Activated T-cell treated with anti-CD3 and anti-CD28 coated beads for 24 hours (primary cell): ENCODE measurements around the gene MYH10.
"Not testable (repeated sequence)": the region's sequence is repeated elsewhere in the genome, so short reads cannot be mapped to it uniquely, and the experiment has no call there.

Source experiments
- DNase-seq: peaks from one replicate; pipeline ENCODE4 v3.0.0-alpha.2; 2020; ENCODE audit warnings: low read depth

MYH10 gene

DNA sequence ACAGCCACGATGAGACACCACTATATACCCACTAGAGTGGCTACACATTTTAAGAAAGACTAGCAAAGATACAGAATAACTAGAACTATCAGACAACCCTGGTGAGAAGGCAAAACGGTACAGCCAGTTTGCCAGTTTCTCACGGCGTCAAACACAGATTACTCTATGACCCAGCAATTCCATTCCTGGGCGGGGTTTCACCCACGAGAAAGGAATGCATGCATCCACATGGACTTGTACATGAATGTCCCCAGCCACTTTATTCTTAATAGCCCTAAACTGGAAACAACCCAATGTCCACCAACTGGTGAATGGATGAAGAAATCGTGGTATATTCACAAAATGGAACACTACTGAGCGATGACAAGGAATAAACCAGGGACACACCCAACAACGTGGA is 74.5 kb downstream of the MYH10 start:
- DNase-seq: no peak

DNA sequence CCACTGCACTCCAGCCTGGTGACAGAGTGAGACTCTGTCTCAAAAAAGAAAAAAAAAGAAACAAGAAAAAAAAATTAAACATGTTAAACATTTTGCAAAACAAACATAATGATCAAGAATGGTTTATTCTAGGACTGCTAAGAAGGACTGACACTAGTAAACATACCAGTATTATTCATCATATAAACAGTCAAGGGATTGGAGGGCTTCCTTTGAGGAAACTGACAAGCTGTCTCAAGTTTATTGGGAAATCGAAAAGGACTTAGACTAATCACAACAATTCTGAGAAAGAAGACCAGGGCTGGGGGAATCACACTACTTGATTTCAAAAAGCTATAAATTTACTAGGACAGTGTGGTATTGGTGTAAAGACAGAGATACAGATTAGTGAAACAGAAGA is 75.5 kb downstream of the MYH10 start:
- no peak for DNase-seq

DNA sequence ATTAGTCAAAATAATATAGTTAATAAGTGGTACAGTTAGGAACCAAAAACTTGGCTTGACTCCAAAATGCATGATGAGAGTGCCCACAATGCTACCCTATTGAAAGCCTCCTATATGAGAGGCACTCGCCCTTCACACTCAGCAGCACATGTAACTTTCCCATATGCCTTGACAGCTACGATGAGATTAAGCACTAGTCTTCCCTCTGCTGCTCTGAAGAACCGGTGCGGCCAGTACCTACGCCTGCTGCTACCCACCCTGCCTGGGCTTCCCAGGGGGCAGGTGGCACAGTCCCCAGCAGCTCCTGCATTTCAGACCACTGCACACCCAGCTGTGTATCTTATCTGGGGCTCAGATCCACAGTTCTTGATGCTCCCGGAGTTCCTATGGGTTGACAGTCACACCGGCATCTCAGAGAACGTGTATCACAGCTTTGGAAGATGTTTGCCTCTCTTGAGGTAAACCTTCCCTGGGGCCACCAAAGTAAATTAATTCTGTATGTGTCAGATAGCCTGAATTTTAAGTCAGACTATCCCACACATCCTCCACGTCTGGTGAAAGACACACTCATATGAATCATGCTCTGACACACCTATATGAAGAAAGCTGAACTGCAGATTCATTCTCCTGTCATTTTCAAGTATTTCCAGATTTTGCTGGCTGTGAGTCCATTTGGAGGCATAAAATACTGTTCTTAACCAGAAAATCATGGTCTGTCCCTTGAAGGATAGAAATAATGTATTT is 77.8 kb downstream of the MYH10 start:
- no peak for DNase-seq

DNA sequence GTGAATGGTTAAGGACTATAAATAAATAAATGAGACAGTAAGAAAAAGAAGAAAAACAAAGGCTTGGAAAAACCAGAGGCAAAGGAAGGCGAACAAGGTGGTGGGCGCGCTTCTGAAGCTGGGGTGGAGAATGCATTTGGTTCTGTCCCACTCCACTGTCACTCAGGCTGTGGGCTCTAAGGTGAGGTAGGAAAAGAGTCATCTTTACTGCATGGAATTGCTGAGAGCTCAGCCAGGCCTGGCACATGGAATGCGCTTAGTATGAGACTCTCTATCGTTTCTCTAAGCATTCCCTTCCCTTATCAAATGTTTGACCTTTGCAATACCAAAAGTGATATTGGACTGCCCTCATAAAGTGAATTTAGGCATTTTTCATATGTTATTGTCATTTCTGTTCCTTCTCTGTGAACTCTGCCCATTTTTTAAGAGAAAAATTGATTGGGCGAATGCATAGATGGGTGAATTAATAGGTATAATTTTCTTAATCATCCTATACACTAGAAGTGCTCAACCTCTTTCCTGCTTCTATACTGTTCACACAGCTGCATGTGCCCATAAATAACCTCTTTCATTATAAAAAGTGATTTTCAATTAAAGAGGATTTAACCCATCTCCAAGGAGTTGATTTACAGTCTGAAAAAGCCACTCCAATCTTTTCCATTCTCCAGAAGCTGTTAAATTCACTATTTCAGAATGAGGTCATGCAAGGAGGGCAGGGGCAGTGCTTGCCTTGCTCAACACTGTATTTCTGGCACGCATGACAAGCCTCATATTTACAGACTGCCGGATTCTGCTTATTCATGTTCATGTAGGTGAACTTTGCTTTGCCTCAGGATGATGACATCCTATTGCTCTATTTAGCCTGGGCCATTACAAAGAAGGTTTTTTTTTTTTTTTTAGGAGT is 87.7 kb downstream of the MYH10 start:
- no peak for DNase-seq

DNA sequence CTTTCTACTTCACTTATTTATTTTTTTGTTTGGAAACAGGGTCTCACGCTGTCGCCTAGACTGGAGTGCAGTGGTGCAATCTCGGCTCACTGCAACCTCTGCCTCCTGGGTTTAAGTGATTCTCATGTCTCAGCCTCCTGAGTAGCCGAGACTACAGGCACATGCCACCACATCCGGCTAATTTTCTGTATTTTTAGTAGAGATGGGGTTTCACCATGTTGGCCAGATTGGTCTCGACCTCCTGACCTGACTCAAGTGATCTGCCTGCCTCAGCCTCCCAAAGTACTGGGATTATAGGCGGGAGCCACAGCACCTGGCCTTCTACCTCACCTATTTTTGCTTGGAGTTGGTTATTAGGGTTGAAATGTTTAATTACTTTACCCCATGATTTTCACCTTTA is 90.5 kb downstream of the MYH10 start:
- DNase-seq: not testable (repeated sequence)

DNA sequence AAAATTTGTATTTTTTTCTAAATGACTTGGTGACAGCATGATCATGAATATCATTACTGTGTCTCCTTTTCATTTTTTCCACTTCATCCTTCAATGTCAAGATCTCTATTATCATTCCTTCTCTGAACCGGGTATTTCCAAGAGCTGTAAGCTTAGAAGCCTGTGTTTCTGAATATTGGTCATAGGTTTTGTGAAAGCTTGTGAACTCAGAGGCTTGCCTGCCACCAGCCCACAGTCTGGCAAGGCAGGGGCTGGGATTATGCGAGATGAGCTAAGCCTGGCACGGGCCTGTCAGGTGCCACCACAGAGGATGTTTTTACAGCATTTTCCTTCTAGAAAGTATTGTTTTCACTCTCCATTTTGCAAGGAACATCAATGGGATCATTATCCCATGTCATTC is 92.8 kb downstream of the MYH10 start:
- DNase-seq: no peak

DNA sequence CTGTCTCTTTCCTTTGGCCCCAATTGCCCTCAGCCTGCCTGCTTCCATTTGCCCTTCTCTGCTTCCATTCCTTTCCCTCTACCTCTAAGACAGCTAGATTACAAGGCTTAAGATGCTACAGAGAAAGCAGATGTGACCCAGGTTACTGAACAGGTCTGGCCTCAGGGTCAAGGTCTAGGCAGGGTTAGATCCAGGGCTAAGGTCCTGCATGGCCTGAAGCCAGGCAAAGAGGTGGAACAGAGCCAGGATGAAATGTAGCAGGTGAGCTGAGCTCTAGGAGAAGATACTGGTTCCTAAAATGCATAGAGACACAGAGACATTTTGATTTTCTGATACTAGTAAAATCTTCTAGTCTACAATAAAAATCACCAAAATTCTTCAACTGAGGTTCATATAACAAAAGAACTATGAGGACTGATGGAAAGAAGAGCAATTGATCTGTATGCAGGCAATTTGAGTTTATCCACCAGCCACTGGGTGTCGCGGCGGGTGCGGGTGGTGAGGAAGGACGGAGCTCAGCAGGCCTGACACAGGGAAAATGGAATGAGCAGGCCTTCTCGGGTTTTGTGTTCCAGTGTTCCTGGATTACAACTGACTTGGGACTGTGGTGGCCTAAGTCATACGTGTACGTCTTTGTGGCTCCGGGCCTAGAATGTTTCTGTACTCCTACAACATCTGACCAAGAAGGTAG is 95.9 kb downstream of the MYH10 start:
- DNase-seq: no peak

DNA sequence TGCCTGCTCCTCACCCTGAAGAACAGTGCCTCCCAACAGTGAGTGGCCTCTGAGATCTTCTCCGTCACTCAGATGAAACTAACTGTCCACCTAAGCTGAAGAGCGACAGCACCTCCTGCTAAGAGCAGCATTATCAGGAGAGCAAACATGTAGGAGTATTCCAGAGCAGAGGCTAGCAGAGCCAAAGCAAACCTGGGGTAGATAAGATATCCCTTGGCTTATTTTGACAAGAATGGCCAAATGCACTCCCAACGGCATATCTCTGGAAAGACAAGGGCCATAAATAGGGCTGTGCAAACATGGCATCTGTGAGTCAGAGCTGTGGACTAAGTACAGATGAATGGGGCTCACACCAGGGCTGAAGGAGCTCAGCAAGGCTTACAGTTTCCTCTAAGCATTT is 98.5 kb downstream of the MYH10 start:
- no peak for DNase-seq

DNA sequence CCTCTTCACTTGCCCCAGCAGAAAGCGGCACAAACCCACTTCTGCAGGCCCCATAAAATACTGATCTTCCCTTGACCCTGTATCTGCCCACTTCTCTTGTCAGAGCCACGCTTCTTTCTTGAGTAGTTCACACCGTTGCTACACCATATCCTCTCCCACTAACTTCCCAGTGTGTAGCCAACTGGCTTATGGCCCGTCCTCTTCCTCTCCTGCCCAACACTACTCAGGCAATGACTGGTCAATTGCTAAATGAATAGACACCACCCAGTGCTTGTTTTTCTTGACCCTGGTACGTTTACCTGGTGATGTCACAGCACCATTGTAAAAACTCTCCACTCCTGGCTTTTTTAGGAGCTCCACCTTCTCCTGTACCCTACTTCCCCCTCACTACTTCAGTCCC is 107.9 kb downstream of the MYH10 start:
- DNase-seq: no peak

DNA sequence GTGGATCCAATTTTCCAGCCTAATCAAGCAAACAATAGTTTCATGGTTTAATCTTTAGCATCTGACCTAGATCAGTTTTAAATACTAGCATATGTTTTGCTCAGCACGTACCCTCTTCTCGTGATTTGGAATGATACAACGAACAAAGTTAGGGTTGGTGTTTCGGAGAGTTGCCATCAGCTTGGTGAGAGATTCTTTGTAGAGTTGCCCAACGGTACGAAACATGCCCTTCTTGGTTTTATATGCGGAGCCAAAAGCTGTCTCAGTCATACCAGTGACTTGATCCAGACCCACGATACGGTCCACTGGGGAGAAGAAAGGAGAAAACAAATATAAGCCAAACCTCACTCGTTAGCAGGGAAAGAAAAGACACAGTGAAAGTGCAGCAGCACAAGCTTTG is 109.5 kb downstream of the MYH10 start:
- no peak for DNase-seq

DNA sequence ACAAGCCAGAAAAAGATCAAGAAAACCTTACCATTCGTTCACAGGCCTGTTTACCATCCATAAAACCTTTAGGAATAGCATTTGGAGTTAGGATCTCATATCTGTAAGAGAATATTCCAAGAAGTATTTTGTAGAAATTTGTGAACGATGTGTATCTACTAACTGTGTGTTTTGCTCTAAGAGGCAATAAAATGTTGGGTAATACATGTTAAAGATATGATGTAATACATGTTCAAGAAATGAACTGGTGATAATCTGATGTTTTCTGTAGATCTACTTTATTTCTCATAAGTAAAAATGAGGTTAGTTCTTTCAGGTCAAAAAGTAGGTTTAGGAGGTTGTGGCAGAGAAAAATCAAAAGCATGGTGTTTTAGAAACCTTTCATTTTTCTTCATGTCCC is 111.7 kb downstream of the MYH10 start:
- no peak for DNase-seq

DNA sequence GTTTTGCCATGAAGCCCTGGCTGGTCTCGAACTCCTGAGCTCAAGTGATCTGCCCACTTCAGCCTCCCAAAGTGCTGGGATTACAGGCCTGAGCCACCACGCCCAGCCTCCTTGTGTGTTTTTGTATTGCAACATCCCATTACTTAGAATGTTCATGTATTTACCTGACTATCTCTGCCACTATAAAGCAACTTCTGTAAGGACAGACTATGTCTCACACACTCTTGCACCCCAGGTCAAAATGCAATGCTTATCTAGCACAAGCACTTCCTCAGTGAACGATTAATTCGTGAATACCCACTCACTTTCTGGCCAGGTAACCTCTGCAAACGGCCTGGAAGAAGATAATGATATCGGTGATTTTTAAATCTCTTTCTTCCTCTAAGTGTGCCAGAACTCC is 112.2 kb downstream of the MYH10 start:
- DNase-seq: no peak

DNA sequence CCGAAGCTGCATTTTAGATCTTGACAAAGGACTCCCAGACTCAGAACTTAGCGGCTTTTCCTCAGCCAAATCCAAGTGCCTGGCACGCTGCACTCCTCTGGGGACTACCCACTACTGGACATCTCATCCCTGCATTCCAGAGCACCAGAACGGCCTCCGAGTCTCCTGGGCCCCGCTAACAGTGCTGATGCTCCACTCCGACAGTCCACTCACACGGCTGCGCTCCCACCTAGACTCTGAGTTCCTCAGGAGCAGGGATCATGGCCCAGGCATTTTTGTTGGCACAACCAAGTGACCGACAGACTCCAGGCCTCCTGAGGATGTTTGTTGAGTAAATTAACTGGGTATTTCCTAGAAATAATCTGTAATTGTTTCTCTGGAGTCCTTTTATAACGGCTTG is 115.7 kb downstream of the MYH10 start:
- no peak for DNase-seq

DNA sequence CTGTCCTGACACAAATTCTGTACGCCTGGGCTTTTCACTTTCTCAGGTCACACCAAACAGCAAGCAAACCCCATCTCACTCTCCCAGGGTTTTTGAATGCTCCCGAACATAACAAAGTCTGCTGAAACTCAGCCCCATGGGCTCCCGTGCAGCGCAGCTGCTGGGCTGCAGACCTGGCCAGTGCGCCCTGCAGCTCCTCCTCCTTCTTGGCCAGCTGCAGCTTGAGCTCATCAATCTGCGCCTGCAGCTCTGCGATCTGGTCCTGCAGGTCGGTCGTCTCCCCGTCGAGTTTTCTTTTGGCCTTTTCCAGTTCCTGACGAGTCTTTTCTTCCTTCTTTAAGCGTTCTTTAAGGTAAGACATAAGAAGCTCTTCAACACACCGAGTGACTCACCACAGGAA is 124.4 kb downstream of the MYH10 start:
- no peak for DNase-seq

DNA sequence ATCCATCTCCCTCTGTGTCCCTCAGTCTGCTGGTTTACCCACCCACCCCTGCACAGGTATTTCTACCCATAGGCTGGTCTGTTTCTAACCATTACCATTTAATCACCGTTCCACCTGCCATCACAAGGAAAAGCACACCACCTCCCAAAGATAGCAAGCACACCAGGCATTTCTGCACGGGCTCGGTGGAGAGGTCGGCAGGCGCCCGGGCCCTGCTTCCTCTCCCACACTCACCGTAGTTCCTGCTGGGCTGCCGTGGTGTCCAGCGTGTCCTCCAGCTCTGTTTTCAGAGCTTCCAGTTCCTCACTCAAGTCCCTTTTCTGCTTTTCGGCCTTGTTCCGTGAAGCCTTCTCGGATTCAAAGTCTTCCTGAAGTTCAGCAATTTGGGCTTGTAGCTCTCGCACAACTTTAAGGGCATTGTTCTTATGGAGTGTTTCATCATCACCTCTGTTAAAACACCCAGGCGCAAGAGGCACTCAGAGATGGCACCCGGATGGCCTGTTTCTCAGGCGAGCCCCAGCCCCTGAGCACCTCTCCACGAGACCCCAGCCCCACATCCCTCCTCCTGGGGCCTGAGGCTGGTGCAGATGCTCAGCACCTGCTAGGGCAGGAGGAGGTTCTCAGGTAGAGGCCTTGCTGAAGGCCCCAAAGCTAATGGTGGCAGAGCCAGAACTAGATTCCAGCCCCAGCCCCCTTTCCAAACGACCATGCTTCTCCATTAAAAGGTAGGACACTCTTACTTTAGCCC is 125.9 kb downstream of the MYH10 start:
- no peak for DNase-seq

DNA sequence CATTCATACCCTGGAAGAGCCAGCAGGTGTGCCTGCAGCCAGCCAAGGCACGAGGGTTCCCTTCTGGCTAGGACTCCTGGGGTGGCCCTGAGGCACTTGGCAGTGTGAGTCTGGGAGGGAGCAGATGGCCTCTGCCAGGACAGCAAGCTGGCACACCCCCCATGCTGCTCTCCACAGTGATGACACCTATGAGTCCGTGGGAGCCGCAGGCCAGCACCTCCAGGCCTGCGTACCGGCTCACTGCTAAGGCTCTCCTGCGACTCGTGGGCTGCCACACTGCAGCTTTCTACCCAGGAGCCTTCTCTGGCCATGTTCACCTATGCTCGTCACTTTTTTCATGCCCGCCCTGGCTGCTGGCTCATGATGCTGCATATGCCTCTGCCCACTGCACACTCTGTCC is 126.7 kb downstream of the MYH10 start:
- DNase-seq: no peak

DNA sequence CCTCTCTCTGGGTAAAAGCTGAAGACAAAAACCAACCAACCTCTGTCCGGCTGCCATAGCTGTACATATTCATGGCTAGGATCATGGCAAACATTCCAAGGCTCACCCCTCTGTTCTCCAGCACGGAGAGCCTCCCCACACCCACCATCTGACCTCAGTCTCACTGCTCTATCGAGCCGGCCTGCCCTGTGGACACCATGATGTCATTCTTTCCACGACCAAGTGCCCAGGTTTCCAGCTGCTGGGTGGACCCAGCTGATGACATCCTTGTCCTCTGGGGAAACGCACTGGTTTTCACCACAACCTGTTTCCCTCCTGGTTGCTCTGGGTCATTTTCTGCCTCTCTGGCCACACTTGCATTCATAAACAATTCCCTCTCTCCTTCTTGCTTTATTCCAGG is 127.2 kb downstream of the MYH10 start:
- DNase-seq: no peak

DNA sequence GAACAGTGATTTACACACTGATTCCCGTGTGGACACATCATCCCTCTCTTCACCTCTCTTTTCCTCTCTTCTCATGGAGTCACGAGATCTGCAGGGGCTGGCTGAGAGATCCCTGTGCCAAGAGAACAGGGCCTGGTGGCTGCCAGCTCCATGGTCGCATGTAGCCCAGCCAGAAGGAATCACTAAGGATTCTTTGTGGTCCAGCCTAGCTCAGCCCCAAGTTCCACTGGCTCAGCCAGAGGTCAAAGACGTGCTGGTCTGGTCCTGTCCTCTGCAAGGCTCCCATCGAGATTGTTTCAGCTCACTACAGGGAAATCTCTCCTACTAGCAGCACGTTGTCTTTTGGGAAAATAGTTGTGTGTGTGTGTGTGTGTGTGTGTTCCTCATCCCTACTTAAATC is 128.4 kb downstream of the MYH10 start:
- no peak for DNase-seq

DNA sequence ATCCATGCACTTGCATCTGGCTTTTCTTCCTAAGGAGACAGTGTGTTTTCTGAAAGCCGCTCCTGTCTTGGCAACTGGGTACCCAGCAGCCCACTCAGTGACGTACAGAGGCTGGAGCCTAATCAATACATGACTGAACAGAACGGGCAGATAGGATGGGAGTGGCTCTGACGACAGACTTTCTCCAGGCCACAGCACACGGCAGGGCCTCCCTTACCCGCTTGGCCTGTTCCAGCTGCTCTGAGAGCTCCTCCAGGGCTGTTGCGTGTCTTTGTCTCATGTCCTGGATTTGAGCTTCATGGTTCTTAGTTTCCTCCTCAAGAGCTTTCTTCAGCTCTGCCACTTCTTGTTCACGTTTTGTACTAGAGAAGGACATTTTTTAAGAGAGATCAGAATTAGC is 129.9 kb downstream of the MYH10 start:
- no peak for DNase-seq

DNA sequence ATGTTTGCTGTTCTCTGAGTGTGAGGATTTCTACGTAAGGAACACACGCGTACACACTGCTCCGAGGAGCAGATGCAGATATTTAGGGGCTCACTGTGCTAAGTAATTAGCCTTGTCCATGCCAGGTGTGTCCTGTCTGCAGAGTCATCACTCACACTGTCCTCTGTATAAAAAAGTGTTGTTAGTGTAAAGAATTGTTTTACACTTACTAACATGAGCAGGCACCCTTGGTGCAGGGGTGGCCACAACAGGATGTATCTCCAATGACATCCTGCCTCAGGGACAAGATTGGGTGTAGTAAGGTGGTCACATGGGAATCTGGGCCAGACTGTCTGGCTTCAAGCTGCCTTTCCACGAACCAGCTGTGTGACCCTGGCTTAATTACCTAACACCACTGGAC is 130.9 kb downstream of the MYH10 start:
- DNase-seq: no peak

DNA sequence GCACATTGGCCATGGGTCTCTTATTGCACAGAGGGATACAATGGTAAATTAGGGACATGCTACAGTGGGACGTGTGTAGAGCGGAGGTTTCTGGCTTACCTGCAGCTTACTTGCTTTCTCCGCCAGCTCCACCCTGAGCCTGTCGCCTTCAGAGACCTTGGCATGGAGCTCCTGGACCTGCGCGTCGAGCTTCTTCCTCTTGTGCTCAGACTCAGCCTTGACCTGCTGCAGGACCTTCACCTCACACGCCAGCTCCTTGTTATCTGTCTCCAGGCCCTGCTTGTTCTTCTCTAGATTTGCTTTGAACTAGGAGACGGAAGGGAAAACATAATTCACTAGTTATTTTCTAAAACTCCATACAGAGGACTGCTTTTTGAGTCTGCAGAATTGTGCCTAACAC is 131.4 kb downstream of the MYH10 start:
- DNase-seq: no peak

DNA sequence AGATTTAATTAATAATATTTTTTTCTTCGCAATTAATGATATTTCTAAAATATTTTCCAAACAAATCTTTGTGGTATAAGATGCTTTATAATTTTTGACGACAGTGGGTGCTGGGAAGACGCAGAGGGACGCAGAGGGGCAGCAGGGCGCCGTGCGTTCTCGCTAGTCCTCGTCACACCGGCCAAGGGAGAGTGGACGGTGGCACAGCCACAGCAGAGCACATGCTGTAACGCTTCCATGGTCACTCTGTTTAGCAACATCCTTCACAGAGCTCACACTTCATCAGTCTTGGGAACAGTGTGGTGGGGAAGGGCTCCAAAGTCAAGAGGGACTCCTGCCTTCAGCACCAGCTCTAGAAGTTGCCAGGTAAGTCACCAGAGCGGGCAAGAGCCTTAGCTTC is 134.4 kb downstream of the MYH10 start:
- DNase-seq: no peak
